ENCODE data around the gene KDM1B. TPM values are rescaled to one million over a fixed set of nuclear protein-coding genes. Genes with fewer than 3 reads are reported as not detected.

The KDM1B gene
- total and polyA plus RNA-seq, 9 donors = 4.7 to 21.7 (median 13.7) TPM

GRCh38 chr6:18182568-18182967 lies 27.3 kb downstream of the KDM1B start:
- TF ChIP-seq EP300 (IDR thresholded peaks at IDR 0.05) = no peak
- TF ChIP-seq, protein P1, sequence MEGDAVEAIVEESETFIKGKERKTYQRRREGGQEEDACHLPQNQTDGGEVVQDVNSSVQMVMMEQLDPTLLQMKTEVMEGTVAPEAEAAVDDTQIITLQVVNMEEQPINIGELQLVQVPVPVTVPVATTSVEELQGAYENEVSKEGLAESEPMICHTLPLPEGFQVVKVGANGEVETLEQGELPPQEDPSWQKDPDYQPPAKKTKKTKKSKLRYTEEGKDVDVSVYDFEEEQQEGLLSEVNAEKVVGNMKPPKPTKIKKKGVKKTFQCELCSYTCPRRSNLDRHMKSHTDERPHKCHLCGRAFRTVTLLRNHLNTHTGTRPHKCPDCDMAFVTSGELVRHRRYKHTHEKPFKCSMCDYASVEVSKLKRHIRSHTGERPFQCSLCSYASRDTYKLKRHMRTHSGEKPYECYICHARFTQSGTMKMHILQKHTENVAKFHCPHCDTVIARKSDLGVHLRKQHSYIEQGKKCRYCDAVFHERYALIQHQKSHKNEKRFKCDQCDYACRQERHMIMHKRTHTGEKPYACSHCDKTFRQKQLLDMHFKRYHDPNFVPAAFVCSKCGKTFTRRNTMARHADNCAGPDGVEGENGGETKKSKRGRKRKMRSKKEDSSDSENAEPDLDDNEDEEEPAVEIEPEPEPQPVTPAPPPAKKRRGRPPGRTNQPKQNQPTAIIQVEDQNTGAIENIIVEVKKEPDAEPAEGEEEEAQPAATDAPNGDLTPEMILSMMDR (IDR thresholded peaks at IDR 0.05) = no peak
- no peak for TF ChIP-seq POLR2A (IDR thresholded peaks at IDR 0.05)
- intact Hi-C loops (cut with DNase I) = no loop called here
- Histone ChIP-seq H3K27ac (no peak overlapping the region), H3K4me1 (ENCODE audit: insufficient read depth) (no peaks in the 10 kb centered on the region), H3K27me3 (no peaks in the 10 kb centered on the region), H3K4me3 (no peak overlapping the region), H3K36me3 (no peaks in the 10 kb centered on the region), H3K9me3 (no peaks in the 10 kb centered on the region)
- 68 to 86% (median 83%) methylated on average over 4 of the region's 4 CpGs for WGBS, 3 donors
- DNase-seq = no peak

DNA sequence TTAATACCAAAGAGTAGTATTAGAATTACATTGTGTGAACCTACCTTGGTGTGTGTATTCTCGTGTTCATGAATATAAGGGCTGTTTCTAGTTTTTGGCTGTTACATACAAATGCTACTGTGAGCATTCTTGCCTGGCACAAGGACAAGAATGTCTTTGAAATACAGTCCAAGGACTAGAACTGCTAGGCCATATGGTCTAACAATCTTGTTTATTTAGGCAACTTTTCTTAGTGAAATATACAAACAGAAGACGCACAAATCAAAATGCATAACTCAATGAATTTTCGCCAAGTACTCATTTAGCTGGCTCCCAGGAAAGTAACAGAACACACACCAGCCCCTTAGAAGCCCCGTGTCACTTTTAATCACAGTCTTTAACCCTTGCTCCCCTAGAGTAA lies 28.5 kb downstream of the KDM1B start:
- Histone ChIP-seq H3K36me3 (no peaks in the 10 kb centered on the region), H3K4me3 (no peak overlapping the region), H3K27me3 (no peaks in the 10 kb centered on the region), H3K9me3 (no peaks in the 10 kb centered on the region), H3K4me1 (ENCODE audit: insufficient read depth) (no peaks in the 10 kb centered on the region), H3K27ac (no peak overlapping the region)
- TF ChIP-seq, protein P1 (IDR thresholded peaks at IDR 0.05) = no peak
- TF ChIP-seq POLR2A (IDR thresholded peaks at IDR 0.05) (no peak), EP300 (IDR thresholded peaks at IDR 0.05) (no peak)
- intact Hi-C loops (cut with DNase I) = no loop called here
- 23 to 39% (median 27%) methylated on average over 4 of the region's 4 CpGs for WGBS, 3 donors
- no peak for DNase-seq

GRCh38 chr6:18185624-18186023 lies 30.4 kb downstream of the KDM1B start:
- no peaks in the 10 kb centered on the region for H3K27me3 ChIP-seq
- no peaks in the 10 kb centered on the region for H3K9me3 ChIP-seq
- intact Hi-C loops (cut with DNase I) = no loop called here
- TF ChIP-seq, protein P1 (IDR thresholded peaks at IDR 0.05) = no peak
- TF ChIP-seq EP300 (IDR thresholded peaks at IDR 0.05) = no peak
- H3K36me3 ChIP-seq = no peaks in the 10 kb centered on the region
- H3K4me1 ChIP-seq (ENCODE audit: insufficient read depth) = no peaks in the 10 kb centered on the region
- DNase-seq = no peak
- no peak overlapping the region for H3K27ac ChIP-seq
- no peak overlapping the region for H3K4me3 ChIP-seq
- 80 to 92% (median 90%) methylated on average over 1 of the region's 1 CpG for WGBS, 3 donors

DNA sequence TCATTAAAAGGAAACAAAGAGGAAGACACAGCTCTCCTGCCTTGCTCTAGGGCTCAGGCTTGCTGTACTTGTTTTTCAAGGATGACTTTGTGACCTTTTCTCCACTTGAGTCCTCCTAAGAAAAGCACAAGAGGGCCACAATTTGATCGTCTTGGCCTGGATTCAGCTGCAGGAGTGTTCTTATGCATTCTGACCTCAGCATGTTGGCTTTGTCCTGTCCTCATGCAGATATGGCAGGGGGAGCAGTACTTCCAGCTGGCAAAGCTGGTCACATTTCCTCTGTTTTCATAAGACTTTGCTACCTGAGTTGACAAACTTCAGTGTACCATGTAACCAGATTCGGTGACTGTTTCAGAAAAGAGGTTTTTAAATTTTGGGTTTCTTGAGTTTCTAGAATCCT lies 30.8 kb downstream of the KDM1B start:
- intact Hi-C loops (cut with DNase I) = no loop called here
- 67 to 77% (median 75%) methylated on average over 2 of the region's 2 CpGs for WGBS, 3 donors
- Histone ChIP-seq H3K27ac (no peak overlapping the region), H3K4me1 (ENCODE audit: insufficient read depth) (no peaks in the 10 kb centered on the region), H3K36me3 (no peaks in the 10 kb centered on the region), H3K9me3 (no peaks in the 10 kb centered on the region), H3K4me3 (no peak overlapping the region), H3K27me3 (no peaks in the 10 kb centered on the region)
- DNase-seq = no peak
- TF ChIP-seq POLR2A (IDR thresholded peaks at IDR 0.05) = no peak

- WGBS, 3 donors = 88 to 96% (median 95%) methylated on average over 4 of the region's 4 CpGs
- Histone ChIP-seq H3K27ac (no peak overlapping the region), H3K4me3 (no peak overlapping the region), H3K27me3 (no peaks in the 10 kb centered on the region), H3K9me3 (no peaks in the 10 kb centered on the region), H3K36me3 (no peaks in the 10 kb centered on the region), H3K4me1 (ENCODE audit: insufficient read depth) (no peaks in the 10 kb centered on the region)
- intact Hi-C loops (cut with DNase I) = no loop called here
- TF ChIP-seq POLR2A (IDR thresholded peaks at IDR 0.05) (no peak), EP300 (IDR thresholded peaks at IDR 0.05) (no peak)
- TF ChIP-seq, protein P1 (IDR thresholded peaks at IDR 0.05) = no peak
- no peak for DNase-seq
Measured at GRCh38 chr6:18186540-18187250, 31.5 kb downstream of the KDM1B start.

Data from ovary (tissue), 9 donors.